ENCODE data around the gene LMO4.

Gene LMO4

DNA sequence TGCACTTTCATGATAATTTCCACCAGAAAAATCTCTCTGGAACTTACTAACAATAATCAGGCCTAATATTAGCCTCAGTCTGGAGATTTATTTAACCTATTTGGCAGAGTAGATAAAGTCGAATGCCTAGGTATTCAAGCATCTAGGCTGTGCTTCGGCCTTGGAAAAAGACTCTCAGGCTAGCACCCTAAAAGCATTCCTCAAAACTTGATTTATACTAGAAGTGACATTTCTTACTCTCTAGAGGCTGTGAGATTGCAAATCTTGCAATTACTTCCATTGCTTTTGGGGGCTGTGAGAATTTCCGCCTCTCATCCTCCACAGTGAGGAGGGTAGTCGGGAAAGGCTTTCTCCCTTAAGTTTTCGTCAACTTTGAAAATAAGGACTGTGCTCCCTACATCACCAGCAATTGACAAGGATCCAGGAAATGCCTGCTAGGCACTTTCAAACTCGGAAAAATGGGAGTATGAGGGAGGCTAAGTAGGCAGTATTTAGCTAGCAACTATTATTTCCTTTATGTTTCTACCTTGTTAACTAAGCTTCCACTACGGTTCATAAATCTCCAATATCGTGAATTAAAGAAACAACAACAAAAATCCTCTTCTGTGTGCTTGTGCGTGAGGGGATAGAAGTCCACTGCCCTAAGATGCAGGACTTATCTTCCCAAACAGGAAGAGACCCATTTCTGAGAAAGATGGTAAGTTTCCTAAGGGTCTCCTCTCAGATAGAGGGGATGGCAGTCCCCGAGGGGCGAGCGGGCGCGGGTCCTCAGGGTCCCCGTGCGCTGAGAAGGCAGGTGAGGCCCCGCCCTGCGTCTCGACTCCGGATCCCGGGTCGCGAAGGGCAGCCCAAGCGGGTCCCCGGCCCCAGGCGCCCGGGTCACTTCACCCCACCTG lies 1.1 kb upstream of the LMO4 start:
- peak; percentile 27 for DNase-seq (ENCODE audit: low spot score)

DNA sequence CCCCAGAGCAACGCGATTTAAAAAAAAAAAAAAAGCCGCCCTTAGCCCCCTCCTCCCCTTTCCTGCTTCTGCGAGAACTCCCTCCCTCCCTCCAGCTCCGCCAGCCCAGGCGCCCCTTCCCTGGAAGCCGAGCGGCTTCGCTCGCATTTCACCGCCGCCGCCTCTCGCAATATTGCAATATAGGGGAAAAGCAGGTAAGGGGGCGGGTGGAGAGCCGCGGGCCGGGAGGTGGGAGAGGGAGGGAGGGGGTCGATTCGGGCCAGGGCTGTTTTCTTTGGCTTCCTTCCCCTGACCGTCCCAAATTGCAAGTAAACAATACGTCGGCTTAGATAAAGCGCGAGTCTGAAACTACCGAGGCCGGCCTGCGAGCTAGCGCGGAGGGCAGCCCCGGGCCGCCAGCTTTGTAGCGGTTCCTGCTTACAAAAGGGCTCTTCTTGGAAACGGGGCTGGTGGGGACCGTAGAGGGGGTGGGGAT lies 408 bp downstream of the LMO4 start:
- no peak for DNase-seq (ENCODE audit: low spot score)

DNA sequence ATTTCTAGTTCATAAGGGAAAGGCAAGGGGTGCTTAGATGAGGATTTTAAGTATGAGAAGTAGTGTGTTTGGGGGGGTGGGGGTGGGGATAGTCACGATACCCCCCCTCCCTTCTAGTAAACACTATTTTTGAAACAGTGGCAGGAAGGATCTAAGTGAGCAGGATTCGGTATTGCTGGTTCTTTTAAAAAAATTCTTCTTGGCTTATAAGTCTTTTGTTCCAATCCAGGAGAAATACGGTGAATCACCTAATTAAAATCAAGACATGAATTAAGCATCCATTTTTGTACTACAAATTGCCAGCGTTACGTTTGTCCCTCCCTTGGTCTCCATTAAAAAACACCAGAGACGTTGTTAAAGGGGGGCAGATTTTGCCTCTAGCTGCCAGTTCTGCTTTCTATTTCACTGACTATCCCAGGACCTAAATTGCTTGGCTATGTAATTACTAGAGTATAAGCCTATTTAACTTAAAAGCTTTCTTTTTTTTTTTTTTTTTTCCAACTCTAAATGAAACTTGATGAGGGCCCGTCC lies 911 bp downstream of the LMO4 start:
- peak; percentile 36 for DNase-seq (ENCODE audit: low spot score)

DNA sequence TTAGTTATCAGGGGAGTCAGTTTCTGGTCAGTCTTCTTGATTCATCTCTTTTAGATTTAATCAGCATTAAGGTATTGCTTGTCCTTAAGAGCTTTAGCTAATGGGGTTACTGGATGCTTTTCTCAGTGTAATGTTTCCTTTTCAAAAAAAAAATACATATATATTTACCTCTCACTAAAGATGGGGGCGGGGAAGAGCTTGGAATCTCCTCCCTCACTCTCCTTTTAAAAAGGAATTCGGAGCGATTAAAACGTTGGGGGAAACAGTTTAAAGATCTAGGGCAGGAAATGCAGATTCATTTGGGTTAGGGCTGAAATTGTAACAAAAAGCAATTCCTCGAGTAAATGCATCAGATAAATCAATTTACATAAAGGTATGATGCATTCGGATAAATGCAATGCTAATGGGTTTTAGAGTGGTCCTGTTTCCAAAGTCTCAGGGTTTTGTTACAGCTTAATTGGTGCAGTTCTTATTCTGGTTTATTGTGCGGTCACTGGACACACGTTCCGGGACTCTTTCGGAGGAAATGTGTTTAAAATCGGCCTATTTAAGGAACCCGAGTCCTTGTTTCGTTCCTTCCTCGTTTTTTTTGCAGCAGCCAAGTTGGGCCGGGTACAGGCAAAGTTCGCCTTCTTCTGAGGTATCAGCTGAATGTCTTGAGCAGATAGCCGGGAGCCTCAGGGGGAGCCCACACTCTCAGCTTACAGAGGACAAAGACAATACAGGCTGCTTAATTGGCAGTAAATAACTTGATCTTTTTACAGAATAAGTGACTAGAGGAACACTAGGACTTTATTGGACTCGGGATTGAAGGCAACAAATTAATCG lies 1.6 kb downstream of the LMO4 start:
- peak; percentile 47 for DNase-seq (ENCODE audit: low spot score)

DNA sequence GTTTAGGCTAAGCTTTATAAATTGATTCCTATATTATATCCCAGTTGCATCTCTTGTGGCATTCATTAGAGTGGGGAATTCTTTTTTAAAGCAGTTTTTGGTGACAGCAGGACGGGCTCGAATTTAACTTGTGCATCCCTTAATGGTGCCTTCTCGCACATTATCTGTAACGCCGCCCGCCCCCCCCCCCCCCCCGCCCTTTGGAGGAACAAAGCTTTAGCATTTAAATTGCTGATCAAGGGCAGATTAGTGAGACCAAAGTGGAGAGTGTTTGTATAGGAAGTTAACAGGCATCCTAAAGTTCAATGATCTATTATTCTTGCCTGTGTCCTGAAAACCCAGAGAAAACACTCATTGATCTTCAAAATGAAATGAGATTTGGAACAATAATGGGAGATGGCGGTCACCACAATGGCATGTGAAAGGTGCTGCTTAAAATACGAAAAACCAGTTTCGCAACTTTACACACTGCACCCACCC lies 2.2 kb downstream of the LMO4 start:
- DNase-seq (ENCODE audit: low spot score) = no peak

DNA sequence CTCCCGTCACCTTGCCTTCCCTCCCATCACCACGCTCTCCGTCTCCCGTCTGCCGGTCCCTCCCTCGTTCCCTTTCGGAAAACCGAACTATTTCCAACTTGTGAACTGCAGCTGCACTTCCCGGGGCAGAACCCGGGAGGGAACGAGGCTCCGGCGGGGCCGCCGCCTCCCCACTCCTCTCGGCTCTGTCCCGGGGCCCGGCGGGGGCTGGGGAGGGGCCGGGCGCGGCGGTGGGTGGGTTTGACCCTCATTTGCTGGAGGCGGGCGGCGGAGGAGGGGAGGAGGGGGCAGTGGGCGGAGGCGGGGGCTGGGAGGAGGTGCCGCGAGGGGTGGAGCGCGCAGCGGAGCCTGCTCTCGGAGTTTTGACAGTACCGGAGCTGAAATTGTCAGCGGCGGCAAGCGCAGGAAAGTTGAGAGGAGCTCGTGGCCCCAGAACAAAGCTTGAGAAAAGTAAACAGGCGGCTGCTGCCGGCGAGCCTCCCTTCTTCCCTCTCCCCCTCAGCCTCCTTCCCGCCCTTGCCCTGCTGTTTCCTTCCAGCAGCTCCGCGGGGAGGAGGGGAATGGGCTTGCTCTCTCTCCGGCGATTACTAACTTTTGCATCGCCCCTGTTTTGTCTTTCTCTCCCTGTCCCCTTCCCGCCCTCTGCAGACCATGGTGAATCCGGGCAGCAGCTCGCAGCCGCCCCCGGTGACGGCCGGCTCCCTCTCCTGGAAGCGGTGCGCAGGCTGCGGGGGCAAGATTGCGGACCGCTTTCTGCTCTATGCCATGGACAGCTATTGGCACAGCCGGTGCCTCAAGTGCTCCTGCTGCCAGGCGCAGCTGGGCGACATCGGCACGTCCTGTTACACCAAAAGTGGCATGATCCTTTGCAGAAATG lies 2.9 kb downstream of the LMO4 start:
- DNase-seq (ENCODE audit: low spot score) = peak; percentile 21

DNA sequence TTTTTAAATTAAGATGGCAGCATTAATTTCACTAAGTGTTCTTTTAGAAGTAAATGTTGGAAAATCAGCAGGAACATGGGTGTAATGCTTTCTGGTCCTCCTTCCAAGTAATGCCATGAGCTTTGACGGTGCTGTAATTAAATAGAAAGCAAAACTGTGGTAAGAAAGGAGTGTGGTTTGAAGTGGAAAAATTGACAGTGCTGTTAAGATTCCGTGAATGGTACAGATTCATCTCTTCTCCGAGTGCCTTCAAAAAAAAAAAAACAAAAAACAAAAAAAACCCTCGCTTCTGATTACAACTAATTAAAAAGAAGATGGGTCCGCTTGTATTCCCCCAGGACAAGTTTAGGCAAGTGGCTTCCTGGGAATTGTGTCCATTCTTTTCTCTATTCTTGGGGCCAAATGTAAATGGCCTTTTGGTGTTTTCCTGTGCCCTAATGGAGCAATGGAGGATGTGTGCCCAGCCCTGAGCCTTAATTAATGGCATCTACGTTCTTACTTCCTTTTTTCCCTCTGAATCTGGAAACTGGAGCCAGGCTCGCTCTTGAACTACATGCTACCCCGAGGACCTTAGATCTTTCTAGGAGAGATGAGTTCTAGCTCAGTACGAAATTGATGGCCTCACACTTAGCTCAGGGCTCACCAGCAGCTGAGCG lies 5.1 kb downstream of the LMO4 start:
- no peak for DNase-seq (ENCODE audit: low spot score)

DNA sequence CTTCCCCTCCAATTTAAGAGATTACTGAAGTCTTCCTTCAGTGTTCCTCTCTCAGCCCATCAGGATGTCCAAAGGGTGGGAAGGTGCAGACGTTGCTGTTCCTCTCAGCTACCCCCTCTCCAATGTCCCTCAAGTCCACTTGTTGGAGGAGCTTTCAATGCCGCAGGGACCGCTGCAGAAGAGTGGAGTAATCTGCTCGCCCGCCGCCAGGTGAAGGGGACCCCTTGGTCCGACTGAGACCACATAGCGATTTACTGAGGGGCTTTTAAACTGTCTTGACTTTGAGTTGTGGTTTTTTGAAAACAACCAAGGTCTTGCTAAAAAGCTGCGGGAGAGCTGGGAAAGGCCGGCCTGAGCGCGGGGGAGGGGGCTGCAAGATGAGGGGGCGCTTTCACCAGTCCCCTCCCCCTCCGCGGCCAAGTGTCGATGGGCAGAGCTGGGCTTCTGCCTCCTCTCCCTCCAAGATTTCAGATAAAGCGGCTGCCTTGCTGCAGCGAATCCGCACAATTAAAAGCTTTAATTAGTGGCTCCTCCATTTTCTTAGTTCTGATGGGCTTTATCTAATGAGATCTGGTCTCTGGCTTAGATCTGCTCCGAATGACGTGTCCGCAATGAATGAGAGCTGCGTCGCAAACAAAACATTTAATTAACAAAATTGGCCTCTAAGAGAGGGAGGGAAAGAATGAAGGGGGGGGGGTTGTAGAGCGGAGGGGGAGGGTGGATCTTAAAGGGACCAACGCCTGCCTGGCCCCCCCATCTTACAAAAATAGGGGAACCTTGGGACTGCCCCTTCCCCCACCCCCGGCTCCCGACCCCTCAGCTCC lies 5.9 kb downstream of the LMO4 start:
- DNase-seq (ENCODE audit: low spot score) = peak; percentile 39

DNA sequence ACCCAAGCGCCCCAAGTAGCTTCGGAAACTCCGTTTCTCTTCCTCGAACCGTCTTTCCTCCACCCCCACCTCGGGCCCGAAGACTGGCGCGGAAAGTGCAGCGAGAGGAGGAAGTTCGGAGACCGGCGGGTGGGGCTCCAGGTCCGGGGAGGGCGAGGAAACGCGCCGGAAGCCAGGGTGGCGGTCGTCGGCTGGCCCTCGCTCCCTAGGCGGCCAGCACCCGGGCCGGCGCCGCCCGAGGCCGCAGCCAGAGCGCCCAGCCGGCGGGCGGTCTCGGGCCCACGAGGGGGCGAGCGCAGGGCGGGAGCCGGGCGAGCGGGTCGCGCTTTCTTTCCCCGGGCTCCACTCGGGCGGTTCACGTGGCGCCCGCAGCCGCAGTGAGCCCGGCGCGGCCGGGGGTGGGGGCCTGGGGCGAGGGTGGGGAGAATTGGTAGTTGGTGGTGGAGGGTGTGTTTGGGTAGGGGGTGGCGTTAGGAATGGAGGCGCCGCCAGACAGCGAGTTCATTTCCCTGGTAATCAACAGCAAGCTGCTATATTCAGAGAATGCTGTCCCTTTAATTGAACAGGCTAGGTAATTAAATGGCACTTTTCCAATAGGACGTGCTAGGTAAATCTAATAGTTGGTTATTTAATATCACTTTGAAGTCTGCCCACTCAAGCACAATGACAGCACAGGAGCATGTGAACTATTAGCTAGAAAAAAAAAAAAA lies 6.7 kb downstream of the LMO4 start:
- DNase-seq (ENCODE audit: low spot score) = peak; percentile 48

DNA sequence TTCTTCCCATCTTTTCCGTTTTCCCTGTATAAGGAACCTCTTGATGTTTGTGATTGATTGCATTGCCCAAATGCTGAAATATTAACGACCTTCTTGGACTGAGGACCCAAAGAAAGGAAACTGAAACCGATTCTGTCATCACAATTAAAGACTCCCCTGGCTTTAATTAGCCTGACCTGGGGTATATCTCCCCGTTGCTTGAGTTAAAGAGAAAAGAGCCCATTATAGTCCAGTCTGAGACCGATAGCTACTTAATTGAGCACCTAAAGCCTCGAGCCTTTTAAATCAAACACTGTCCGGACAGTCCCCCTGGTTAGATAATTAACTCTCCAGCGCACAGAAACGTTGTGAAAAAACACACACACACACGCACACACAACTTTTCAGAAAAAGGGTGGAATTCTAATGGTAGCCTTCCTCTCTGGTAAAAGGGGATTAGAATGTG lies 8.0 kb downstream of the LMO4 start:
- DNase-seq (ENCODE audit: low spot score) = no peak

DNA sequence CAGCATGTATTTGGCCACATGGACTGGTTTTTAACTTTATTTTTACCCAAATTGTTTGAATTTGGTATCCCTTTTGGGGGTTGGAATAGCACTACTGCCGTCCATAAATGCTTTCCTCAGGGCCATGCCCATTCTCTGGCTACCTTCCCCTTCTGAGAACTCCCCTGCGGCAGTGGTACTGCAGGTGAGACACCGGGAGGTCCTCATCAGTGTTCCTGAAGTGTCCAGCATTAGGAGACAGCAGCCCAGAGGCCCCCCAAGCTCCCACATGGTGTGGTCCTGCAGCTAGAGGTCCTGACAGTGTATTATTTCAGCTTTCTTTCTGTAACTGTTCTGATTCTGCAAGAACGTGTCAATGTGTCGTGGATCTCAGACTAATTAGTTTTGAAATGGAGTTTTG lies 8.9 kb downstream of the LMO4 start:
- DNase-seq (ENCODE audit: low spot score) = no peak

DNA sequence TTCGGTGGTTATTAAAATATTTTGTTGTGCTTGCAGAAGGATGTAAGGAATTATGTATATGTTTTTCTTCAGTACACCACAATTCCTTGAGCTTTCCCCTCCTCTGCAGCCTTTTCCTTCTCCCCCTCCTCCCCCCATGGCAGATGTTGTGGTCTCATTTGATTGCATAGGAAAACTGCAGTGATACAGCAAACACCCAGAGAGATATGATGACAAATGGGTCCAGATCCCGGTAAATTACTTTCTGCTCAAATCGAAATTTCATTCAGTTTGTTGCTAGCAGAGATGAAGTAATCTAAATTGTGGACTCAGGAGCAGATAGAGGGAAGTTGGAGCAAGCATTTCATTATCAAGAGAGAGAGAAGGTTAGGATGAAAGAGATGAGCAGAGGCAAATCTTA lies 9.9 kb downstream of the LMO4 start:
- no peak for DNase-seq (ENCODE audit: low spot score)

DNA sequence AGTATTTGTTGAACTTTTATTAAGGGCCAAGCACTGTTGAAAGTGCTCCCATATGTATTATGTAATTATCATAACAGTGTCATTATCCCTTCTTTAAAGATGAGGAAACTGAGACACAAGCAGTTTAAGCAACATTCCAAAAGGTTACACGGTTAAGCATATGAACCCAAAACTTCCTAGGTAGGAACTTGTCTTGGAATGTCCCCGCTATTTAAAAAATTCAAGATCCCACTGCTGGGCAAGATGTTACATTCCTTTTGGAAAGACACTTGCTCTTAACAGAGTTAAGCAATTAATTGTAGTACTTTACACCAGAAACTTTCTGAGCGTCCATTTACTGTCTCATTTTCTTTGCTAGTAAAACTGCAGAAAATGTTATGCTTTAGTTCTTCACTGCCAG lies 15.6 kb downstream of the LMO4 start:
- no peak for DNase-seq (ENCODE audit: low spot score)

DNA sequence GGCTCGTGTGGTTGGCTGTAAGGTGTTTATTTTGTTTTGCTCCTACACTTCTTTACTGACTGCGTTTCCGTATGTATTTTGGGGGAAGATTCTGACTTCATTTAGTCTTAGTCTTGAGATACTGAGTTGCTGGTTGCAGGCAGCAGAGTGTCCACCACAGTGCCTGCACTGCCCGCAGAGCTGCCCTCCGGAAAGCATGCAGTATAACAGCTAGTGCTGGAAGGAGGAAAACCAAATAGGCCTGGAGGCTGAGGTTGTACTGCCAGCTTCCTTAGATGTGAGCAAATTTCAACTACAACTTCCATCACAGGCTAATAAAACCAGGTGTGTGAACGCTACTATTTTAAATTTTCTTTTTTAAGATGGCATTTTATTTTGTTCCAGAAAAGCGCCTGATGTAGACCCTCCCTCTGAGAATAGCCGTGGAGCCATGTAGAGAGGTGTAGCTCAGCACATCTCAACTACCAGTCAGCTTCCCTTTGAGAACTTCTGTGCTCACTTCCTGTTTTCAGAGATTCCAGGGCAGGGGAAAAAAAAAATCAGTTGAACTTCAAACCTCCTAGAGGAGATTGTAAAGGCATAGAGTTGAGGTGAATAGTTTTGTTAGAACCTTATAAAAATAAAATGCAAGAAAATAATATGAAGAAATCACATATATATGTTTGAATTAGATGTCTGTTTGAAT lies 17.6 kb downstream of the LMO4 start:
- no peak for DNase-seq (ENCODE audit: low spot score)

DNA sequence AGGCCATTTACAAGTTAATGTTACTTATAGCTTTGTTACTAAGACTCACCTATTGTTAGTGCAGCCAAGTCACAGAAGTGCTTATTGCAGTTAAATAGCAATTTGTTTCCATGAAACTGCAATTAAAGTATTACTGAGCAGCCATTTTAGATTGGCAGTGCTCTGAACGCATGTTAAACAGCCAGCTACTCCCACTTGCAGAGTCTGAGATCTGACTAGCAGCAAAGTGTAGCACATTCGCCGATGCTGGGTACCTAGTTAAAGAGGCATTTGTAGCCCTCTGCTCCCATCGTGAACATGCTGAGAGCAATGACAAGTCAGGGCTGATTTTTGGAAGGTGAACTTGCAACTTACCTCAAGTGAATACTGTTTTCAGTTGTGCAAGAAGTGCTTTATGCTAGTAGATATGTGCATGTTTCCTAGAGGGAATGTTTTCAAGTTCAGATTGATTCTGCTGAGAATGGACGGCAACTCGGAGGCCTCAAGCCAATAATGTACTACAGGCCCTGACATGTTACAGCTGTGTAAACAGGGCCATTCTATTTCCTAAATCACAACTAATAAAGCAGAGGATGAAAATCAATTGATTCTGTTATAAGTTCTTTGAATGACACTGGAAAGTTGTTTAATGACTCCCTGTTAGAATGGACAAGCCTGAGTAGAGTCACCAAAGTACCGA lies 19.8 kb downstream of the LMO4 start:
- DNase-seq (ENCODE audit: low spot score) = no peak

DNA sequence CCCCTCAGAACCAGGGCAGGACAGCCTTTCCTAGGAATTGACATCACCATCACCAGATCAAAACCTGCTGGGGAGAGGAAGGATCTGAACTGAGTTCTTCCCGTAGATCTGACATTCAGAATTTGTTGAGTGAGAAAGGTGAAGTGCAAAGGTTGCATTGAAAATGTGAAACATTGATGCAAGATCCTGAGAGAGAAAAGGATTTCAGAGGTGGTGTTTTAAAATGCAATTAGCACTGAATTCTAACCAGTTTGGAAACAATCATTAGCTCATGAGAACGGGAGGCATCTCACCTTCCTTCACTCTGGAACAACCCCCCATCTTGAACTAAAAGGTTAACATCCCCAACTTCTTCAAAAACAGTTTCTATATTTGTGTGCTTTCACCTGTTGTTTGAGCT lies 20.4 kb downstream of the LMO4 start:
- no peak for DNase-seq (ENCODE audit: low spot score)

DNA sequence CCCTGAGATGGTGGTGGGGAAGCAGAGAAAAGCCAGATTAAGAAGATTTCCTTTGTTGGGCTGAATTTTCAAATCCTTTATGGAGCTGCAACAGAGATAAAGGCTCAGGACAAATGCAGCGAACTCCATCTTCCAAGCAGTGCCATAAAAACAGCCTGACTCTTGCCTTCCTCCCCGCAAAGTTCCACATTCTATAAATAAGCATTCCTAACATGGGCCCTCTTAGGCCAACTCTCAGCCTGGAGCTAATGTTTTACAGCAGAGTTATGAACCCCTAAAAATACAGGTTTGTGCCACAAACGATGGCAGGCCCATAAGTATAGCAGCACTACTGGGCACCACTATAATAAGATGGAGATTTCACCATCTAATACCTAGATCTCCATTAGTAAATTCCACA lies 27.2 kb downstream of the LMO4 start:
- no peak for DNase-seq (ENCODE audit: low spot score)

DNA sequence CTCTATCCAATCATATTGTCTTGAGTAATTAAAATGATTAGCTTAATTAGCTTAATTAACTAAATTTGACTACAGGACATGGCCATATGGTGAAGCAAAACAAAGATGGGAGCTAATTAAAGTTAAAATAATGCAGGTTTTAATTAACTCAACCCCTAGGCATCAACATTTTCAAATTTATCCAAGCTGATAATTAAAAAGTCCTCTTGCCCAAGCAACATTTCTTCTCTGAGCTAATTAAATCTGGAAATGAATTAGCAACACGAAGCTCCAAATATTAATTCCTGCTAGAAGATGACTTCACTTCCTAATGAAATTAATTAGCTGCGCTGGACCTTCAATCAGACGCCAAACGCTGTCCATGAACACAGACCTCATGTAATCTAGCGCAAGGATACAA lies 27.9 kb downstream of the LMO4 start:
- no peak for DNase-seq (ENCODE audit: low spot score)
